SU-DHL-6 (cell line): ENCODE measurements around the gene LIFR.
"Not testable (repeated sequence)": the region's sequence is repeated elsewhere in the genome, so short reads cannot be mapped to it uniquely, and the experiment has no call there.

Experiments
- H2AFZ ChIP-seq: fragments of 200-600 bp; sonication (generic); 2 replicates; pipeline ENCODE4 v1.6.1; 2014; ENCODE audit warnings: low read depth, mild to moderate bottlenecking, moderate library complexity, mixed read lengths, antibody characterized with exemption, low read length; ENCODE audit not compliant: severe bottlenecking
- H3F3A ChIP-seq: fragments of 200-600 bp; shearing (Covaris generic); 2 replicates; pipeline ENCODE4 v1.6.0; 2016; ENCODE audit warnings: antibody characterized with exemption, mild to moderate bottlenecking; ENCODE audit not compliant: insufficient read depth
- H3K27ac ChIP-seq: fragments of 200-600 bp; sonication (generic); 2 replicates; pipeline ENCODE4 v1.5.1; 2016; ENCODE audit warnings: low read depth, mild to moderate bottlenecking, low read length, moderate library complexity, mixed read lengths
- H3K27me3 ChIP-seq: fragments of 200-600 bp; sonication (generic), shearing (Covaris generic); 2 replicates; pipeline ENCODE4 v1.6.0; 2014; ENCODE audit warnings: mild to moderate bottlenecking, low read length
- H3K36me3 ChIP-seq: fragments of 200-600 bp; sonication (generic); 2 replicates; pipeline ENCODE4 v1.6.1; 2014; ENCODE audit warnings: mild to moderate bottlenecking, low read length, mixed read lengths
- H3K4me2 ChIP-seq: fragments of 300-600, 200-600 bp; shearing (Covaris generic), sonication (generic); 2 replicates; pipeline ENCODE4 v1.6.0; 2014; ENCODE audit warnings: low read length, low read depth, mild to moderate bottlenecking; ENCODE audit not compliant: poor library complexity, severe bottlenecking
- H3K4me3 ChIP-seq: fragments of 200-600 bp; sonication (generic); 2 replicates; pipeline ENCODE4 v1.5.1; 2014; ENCODE audit warnings: antibody characterized with exemption, low read length, mild to moderate bottlenecking, mixed read lengths; ENCODE audit not compliant: insufficient read depth, poor library complexity, severe bottlenecking
- H3K79me2 ChIP-seq: fragments of 200-600 bp; sonication (generic); 2 replicates; pipeline ENCODE4 v1.6.1; 2014; ENCODE audit warnings: mild to moderate bottlenecking, low read length, moderate library complexity; ENCODE audit not compliant: insufficient read depth
- H3K9ac ChIP-seq: fragments of 200-600 bp; sonication (generic); 2 replicates; pipeline ENCODE4 v1.7.0; 2014; ENCODE audit warnings: mild to moderate bottlenecking, low read length
- H3K9me2 ChIP-seq: fragments of 200-600 bp; sonication (generic); replicated peaks from 2 replicates; pipeline ENCODE4 v1.6.1; 2014; ENCODE audit warnings: low read length; ENCODE audit not compliant: insufficient read depth
- H3K9me3 ChIP-seq: fragments of 200-600 bp; sonication (generic); 2 replicates; pipeline ENCODE4 v1.6.1; 2014; ENCODE audit warnings: low read length, mixed read lengths; ENCODE audit not compliant: insufficient read depth
- H4K20me1 ChIP-seq: fragments of 200-600 bp; sonication (generic); 2 replicates; pipeline ENCODE4 v1.6.1; 2014; ENCODE audit warnings: low read depth, mild to moderate bottlenecking, antibody characterized with exemption, low read length, moderate library complexity, mixed read lengths
- CTCF ChIP-seq: fragments of 200-600 bp; sonication (generic); IDR thresholded peaks from one replicate; pipeline ENCODE4 v1.5.1; 2017; ENCODE audit warnings: antibody characterized with exemption, mild to moderate bottlenecking, low read length, moderate library complexity; ENCODE audit not compliant: insufficient read depth, poor library complexity, severe bottlenecking
- EZH2phosphoT487 ChIP-seq: fragments of 200-600 bp; sonication (generic), shearing (Covaris generic); conservative IDR thresholded peaks from 2 replicates; pipeline ENCODE4 v1.6.1; 2018; ENCODE audit warnings: mild to moderate bottlenecking, antibody characterized with exemption, low read length, moderate library complexity, mixed read lengths

LIFR gene

GRCh38 chr5:38600329-38601045 lies 44.0 kb upstream of the LIFR start:
- Histone ChIP-seq H3K79me2 (no peaks in the 10 kb centered on the region), H3K9me2 (no peaks in the 10 kb centered on the region), H3K9me3 (no peaks in the 10 kb centered on the region), H3F3A (no peaks in the 10 kb centered on the region), H3K27ac (no peak overlapping the region), H3K4me2 (no peak overlapping the region), H3K36me3 (no peaks in the 10 kb centered on the region), H3K9ac (no peak overlapping the region), H3K4me3 (no peak overlapping the region), H2AFZ (no peak overlapping the region), H4K20me1 (no peaks in the 10 kb centered on the region), H3K27me3 (no peaks in the 10 kb centered on the region)
- TF ChIP-seq EZH2phosphoT487 (no peak), CTCF (no peak)

DNA sequence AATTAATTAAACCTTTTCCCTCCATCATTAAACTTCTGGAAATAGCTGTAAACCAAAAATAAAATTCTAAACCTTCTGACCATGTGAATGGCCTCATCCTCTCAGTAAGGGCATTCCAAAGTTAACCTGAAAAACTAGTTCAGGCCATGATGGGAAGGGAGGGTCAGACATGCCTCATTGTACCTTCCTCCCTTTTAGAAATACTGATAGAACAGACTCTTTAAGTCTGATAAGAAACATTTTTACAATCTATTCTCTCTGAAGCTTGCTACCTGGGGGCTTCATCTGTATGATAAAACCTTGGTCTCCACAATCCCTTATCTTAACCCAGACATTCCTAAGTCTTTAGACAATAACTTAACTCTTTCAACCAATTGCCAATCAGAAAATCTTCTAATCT lies 43.3 kb upstream of the LIFR start:
- H3K4me2 ChIP-seq, H2AFZ ChIP-seq, H3K27me3 ChIP-seq, H3K27ac ChIP-seq, H3K9me3 ChIP-seq, H4K20me1 ChIP-seq, H3K36me3 ChIP-seq, H3K9me2 ChIP-seq, H3K79me2 ChIP-seq, H3K4me3 ChIP-seq, H3K9ac ChIP-seq, H3F3A ChIP-seq: not testable (repeated sequence)

- Histone ChIP-seq H3K27ac (no peak overlapping the region), H3F3A (no peaks in the 10 kb centered on the region)
Observed at GRCh38 chr5:38598994-38599617, 42.7 kb upstream of the LIFR start.

More at GRCh38 chr5:38598994-38599617, 42.7 kb upstream of the LIFR start:
- no peaks in the 10 kb centered on the region for H3K9me3 ChIP-seq
- no peak overlapping the region for H3K4me2 ChIP-seq
- TF ChIP-seq CTCF: no peak
- H2AFZ ChIP-seq: no peak overlapping the region
- H3K9ac ChIP-seq: no peak overlapping the region
- no peaks in the 10 kb centered on the region for H3K9me2 ChIP-seq
- no peaks in the 10 kb centered on the region for H3K27me3 ChIP-seq
- H4K20me1 ChIP-seq: no peaks in the 10 kb centered on the region
- H3K36me3 ChIP-seq: no peaks in the 10 kb centered on the region
- H3K4me3 ChIP-seq: no peak overlapping the region
- no peaks in the 10 kb centered on the region for H3K79me2 ChIP-seq
